Effector CD8-positive, alpha-beta T cell (primary cell): Measurements from ENCODE around the gene SSC5D.
A peak's percentile ranks its signal among the peaks of the same experiment; 100 is the strongest.
"Not testable (repeated sequence)": the region's sequence is repeated elsewhere in the genome, so short reads cannot be mapped to it uniquely, and the experiment has no call there.

ENCODE experiments used
- DNase-seq: peaks from one replicate; lab custom pipeline; 2025; lab: John Stamatoyannopoulos, UW
- total RNA-seq, 4 experiments: gene quantifications; one replicate each; lab custom pipeline; 2026; lab: John Stamatoyannopoulos, UW

SSC5D gene
- 0 to 1.1 (median 0.68) reads per million in 4 experiments for total RNA-seq

GRCh38 chr19:55487924-55488687 lies at the start of gene SSC5D:
Gene SSC5D, plus strand, starts transcription at chr19:55488436. Its CDS starts 154 bp downstream, at chr19:55488590.
- no peak for DNase-seq

DNA sequence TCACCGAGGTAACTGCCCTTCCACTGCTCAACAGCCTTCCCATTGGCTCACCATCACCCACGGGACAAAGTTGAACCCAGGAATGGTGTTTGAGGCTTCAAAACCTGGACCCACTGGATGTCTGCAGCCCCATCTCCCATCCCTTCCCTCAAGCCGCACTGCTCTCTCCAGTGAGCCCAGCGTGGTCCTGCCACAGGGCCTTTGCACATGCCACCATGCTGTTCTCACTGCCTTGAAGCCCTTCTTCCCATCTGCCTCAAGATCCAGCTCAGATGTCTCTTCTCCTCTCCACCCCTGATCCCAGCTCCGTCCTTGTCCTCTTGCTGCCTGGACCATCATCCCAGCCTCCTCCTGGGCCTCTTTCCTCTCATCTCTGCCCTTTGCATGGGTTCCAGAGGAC lies 49.2 kb upstream of the SSC5D start:
- no peak for DNase-seq

GRCh38 chr19:55440411-55441105 lies 47.7 kb upstream of the SSC5D start:
- no peak for DNase-seq

- no peak for DNase-seq
These were observed 46.9 kb upstream of the SSC5D start for GRCh38 chr19:55441319-55441691.

- no peak for DNase-seq
These were observed 46.4 kb upstream of the SSC5D start for GRCh38 chr19:55441692-55442321.

DNA sequence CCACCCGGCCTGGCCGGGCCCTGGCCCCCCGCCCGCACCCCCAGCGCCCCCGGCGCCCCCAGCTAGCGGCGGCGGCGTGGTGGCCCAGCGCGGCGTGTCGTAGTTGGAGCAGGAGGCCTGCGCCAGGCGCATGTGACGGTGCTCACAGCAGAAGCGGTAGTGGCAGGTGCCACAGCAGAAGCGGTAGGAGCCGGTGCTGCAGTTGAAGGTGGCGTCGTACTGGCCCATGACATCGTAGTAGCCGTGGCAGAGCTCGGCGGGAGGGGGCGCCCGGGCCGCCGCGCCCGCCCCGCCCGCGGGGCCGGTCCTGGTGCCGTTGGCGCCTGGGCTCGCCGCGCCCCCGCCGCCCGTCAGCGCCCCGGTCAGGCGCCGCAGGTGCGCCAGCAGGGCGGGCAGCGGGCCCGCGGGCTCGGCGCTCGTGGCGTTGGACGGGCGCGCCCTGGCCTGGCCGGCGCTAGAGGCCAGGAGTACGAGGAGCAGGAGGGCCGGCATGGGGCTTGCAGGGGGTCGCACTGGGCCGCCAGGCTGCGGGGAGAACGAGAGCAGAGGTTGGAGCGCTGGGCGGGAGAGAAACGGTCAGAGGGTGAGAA lies 45.8 kb upstream of the SSC5D start:
- DNase-seq, result no peak

DNA sequence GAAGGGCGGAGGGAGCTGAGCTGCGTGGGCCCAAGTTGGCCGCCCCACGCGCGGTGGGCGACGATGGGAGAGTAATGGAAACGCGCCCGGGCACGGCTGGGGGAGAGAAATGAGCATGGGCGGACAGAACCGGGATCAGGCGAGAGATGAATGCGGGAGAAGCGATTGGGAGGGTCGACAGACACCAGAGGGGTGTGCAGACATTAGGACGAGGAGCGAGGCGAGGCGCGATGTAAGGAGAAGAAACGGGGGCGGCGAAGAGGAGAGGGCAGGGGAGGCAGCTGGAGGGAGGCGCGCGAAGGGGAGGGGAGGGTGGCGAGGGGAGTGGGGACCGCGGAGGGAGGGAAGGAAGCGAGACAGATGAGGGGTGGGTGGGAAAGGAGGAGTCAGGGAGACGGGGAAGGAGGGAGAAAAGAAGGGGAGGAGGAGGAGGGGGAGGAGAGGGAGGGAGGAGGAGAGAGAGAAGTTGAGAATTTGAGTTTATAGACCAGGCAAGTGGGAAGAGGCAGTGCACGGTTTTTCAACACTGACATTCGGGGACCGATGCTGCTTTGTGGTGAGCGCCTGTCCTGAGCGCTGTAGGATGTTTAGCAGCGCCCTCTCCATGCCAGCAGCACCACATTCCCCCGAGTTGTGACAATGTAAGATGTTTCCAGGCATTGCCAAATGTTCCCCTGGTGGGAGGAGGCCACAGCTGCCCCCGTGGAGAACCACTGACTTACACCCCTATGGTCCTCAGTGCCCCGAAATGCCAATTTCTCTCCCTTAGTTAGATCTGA lies 45.0 kb upstream of the SSC5D start, which contains the start of gene SHISA7:
TSS of gene SHISA7 (minus strand) at position 256 of the 779 bp plus-strand sequence. CDS start 437 bp downstream, outside the sequence.
- DNase-seq, result no peak

- DNase-seq, result no peak
These were observed 44.3 kb upstream of the SSC5D start for GRCh38 chr19:55443824-55444480.

GRCh38 chr19:55444646-55445045 lies 43.6 kb upstream of the SSC5D start:
- DNase-seq, result no peak

- no peak for DNase-seq
These were observed 42.2 kb upstream of the SSC5D start for GRCh38 chr19:55446060-55446459.

- DNase-seq, result no peak
These were observed 40.6 kb upstream of the SSC5D start for GRCh38 chr19:55447421-55448174.

DNA sequence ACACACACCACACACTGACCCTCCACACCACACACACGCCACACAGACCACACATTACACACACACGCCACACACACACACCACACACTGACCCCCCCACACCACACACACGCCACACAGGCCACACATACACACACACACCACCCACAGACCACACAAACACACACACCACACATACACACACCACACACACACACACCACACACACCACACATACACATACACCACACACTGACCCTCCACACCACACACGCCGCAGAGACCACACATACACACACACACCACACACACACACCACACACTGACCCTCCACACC lies 40.1 kb upstream of the SSC5D start:
- not testable (repeated sequence) for DNase-seq

GRCh38 chr19:55449469-55449868 lies 38.8 kb upstream of the SSC5D start:
- no peak for DNase-seq

DNA sequence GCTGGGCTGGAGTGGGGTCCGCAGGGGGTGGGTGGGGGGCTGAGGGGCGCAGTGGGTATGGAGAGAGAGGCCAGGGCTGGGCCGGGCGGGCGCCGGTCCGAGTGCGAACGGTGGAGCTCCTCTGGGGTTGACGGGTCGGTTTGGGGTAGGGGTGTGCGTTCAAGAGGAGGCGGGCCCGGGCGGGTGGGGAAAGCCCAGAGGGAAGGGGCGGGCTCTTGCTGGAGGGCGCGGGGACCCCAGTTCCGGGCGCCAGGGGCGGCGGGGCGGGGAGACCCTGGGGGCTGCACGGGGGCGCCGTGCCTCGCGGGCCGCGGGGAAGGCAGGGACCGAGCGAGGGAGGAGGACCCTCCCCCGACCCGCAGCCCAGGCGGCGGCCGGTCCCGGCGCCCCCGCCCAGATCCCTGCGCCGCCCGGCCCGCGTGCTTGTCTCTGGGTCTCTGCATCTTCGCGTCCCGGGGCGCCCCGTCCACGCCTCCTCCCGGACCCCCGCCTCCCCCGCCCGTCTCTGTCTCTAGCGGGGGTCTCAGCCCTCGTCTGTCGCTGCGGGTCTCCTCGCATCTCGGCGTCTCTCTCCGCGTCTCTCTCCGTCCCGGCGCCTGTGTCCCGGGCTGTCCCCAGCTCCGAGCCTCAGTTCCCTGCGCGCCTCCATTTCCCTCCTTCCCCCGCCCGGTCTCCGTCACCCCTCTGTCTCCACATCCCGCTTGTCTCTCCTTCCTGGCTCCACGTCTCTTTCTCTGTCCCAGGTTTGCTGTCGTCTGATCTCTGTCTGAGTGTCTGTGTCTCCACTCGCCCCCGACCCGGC lies 36.9 kb upstream of the SSC5D start:
- peak; percentile 12 for DNase-seq

DNA sequence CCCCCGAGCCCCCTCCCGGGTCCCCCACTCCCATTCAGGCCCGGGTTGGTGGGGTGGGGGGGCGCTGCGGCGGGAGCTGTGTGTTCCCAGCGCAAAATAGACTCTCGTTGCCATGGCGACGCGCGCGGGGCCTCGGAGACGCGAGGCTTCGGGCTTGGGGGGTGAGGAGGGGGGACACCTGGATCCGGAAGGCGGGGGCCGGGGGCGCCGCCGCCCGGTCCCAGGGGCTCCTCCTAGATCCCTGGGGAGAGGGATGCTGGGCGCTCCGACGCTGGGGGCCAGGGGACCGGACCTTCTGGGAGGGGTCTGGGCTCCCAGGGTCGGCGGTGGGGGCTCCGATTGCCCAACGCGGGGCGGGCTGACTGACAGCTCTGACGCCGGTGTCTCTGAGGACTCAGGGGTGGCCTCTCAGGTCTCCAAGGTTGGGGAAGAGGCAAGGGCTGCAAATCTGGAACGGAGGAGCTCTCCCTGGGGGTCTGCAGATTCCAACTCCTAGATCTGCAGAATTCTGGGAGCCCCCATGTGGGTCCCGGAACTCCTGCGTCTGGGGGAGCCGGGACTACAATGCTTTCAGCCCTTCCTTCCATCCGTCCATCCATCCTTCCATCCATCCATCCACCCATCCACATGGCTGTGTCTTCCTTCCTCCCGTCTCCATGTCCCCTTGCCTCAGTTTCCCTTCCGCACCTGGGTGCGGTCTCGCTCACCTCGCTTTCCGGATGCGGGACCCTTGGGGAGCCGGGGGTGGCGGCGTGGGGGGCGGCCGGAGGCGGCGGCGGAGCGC lies 36.1 kb upstream of the SSC5D start:
- DNase-seq, result peak; percentile 25

- DNase-seq, result peak; percentile 20
These were observed 35.4 kb upstream of the SSC5D start for GRCh38 chr19:55452749-55453346.

DNA sequence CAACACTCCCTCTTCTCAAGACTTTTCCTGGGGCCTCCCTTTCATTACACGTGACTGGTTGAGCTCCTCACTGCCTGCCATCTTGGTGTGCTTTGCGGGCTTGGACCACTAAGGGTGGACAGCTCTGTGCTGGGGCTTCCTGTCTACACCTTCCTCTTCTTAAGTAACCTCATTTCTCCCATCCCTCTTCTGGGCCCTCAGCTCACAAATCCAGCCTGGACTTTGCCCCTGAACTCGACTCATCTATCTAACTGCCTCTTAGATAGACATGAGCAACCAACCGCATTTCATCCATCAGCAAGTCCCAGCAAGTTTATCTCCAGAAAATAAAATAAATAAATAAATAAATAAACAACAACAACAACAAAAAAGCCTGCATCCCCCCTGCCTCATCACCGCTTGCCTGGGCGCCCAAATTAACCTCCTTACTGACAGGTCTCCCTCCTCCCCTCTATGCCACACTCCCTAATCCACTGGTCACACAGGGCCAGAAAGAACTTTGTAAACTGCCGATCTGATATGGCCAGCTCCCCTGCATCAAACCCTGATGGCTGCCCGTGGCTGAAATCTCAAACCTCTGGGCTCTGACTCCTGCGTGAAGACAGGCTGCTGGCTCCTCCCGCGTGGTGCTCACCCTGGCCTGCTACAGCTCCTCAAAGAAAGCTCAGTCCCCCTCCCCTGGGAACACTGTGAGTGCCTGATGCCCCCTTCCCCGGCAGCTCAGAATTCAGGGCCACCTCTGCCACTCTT lies 34.5 kb upstream of the SSC5D start:
- no peak for DNase-seq
